ENCODE results near the gene EFNB3. TPM values are rescaled to one million over a fixed set of nuclear protein-coding genes. Genes with fewer than 3 reads are reported as not detected.

Gene EFNB3
- total and polyA plus RNA-seq, 2 of the 8 experiments (the other 6 are each of a cell fraction or from before 2014, with no cell fraction given) = 15.0 to 27.3 TPM

GRCh38 chr17:7707858-7708750 lies 3.1 kb downstream of the EFNB3 start:
- H3K56ac ChIP-seq (replicated peaks; ENCODE audit: insufficient read length, low read depth, low read length) = no peak overlapping the region
- no peaks in the 10 kb centered on the region for H3K36me3 ChIP-seq (ENCODE audit: control insufficient read depth in 2 of 4, insufficient read depth in 4 of 4, low read length in 3 of 4)
- no peak overlapping the region for H2BK15ac ChIP-seq (ENCODE audit: low read length)
- no peak overlapping the region for H2BK120ac ChIP-seq (replicated peaks; ENCODE audit: low read depth, low read length)
- ChIA-PET POLR2A (ENCODE audit: partially characterized antibody) (interaction anchor here (0.7 to 11.4 kb wide), 4 partner anchors 9 to 80 kb away, joined by 3 to 186 read pairs (median 10); partner anchors contain the start of genes ATP1B2, SAT2, TP53 and WRAP53), CTCF (ENCODE audit: partially characterized antibody) (interaction anchor here (3.9 to 10.1 kb wide), 4 partner anchors 9 to 75 kb away, joined by 31 to 86 read pairs (median 66); partner anchors contain the start of genes DNAH2, TP53 and WRAP53)
- H3K9me3 ChIP-seq (ENCODE audit: insufficient read depth in 2 of 2, low read depth in 1 of 2, low read length in 1 of 2) = no peaks in the 10 kb centered on the region
- H4K20me1 ChIP-seq (replicated peaks in 1 of 2; ENCODE audit: control insufficient read depth in 1 of 2, insufficient read depth in 2 of 2, low read length in 2 of 2) = peaks cover 0 to 7% of the 10 kb centered on the region in 2 experiments
- no peak for DNase-seq (ENCODE audit: low read depth in 1 of 2, low spot score in 2 of 2)
- no peak overlapping the region for H2BK20ac ChIP-seq (ENCODE audit: low read length)
- no peaks in the 10 kb centered on the region; the same call in 1 of the 2 replicates for H3K79me1 ChIP-seq (ENCODE audit: low read depth, low read length)
- no peak overlapping the region for H3K4me2 ChIP-seq (ENCODE audit: insufficient read depth in 1 of 2, low read depth in 2 of 2, low read length in 2 of 2)
- H3K4ac ChIP-seq (replicated peaks; ENCODE audit: insufficient read length, low read depth, low read length) = no peak overlapping the region
- H4K8ac ChIP-seq (ENCODE audit: extremely low read depth, insufficient read depth, low read length) = no peak overlapping the region
- H2BK5ac ChIP-seq (ENCODE audit: low read depth, low read length) = no peak overlapping the region
- 92% methylated on average over 19 of the region's 22 CpGs; no CpG with 5 or more reads in 1 of the 2 experiments for WGBS, 2 experiments (ENCODE audit: extremely low coverage in 1 of 2, insufficient coverage in 1 of 2, insufficient read length in 1 of 2, insufficient replicate concordance in 2 of 2, low coverage in 1 of 2, low lambda C conversion rate in 2 of 2, missing lambda C conversion rate in 1 of 2)
- H3K27me3 ChIP-seq (replicated peaks in 1 of 4; ENCODE audit: control insufficient read depth in 3 of 4, extremely low read depth in 1 of 4, insufficient read depth in 3 of 4, low read length in 3 of 4) = peaks cover 0 to 7% (median 3%) of the 10 kb centered on the region in 4 experiments; a peak in 3 of 7 replicates
- H2AK5ac ChIP-seq (ENCODE audit: low read depth, low read length) = no peak overlapping the region
- no peak overlapping the region for H4K5ac ChIP-seq (ENCODE audit: insufficient read length, low read depth, low read length)
- no peak overlapping the region for H2AFZ ChIP-seq (ENCODE audit: low read length)
- no peaks in the 10 kb centered on the region for H3K79me2 ChIP-seq (ENCODE audit: control insufficient read depth in 1 of 2, insufficient read depth in 2 of 2, low read length in 2 of 2)
- H3K27ac ChIP-seq (ENCODE audit: low read depth, low read length) = no peak overlapping the region
- no peak overlapping the region for H2BK12ac ChIP-seq (ENCODE audit: low read depth, low read length)
- no peak overlapping the region for H3K23ac ChIP-seq (ENCODE audit: insufficient read length)
- H3K4me1 ChIP-seq (replicated peaks in 1 of 4; ENCODE audit: control insufficient read depth in 3 of 4, insufficient read depth in 4 of 4, low read length in 3 of 4) = peaks cover 6 to 31% (median 22%) of the 10 kb centered on the region in 4 experiments
- H4K91ac ChIP-seq (replicated peaks; ENCODE audit: insufficient read length, low read length) = no peak overlapping the region
- no peak overlapping the region for H3K14ac ChIP-seq (ENCODE audit: insufficient read length)
- H3K23me2 ChIP-seq (ENCODE audit: low read depth, low read length) = peaks cover 19% of the 10 kb centered on the region; the same call in 1 of the 2 replicates
- no peak for FAIRE-seq
- no peak for TF ChIP-seq BCL11A (IDR thresholded peaks at IDR 0.05; ENCODE audit: low read depth in 2 of 2, low read length in 2 of 2)
- no peak overlapping the region for H3K4me3 ChIP-seq (ENCODE audit: extremely low read depth in 1 of 4, insufficient read depth in 2 of 4, low read depth in 3 of 4, low read length in 4 of 4)
- no peak overlapping the region for H3K18ac ChIP-seq (ENCODE audit: extremely low read depth, low read length)
- H3K9ac ChIP-seq (replicated peaks in 1 of 4; ENCODE audit: extremely low read depth in 1 of 4, low read depth in 3 of 4, low read length in 3 of 4) = no peak overlapping the region

Data from H1 (cell line).